Mucosa of stomach (tissue), 1 donor: ENCODE measurements around the gene NPAS2.

ENCODE experiments used
- H3K27me3 ChIP-seq: one replicate; pipeline ENCODE4 v1.7.0; 2013; ENCODE audit warnings: mild to moderate bottlenecking, low read length; ENCODE audit not compliant: control insufficient read depth, insufficient read depth
- H3K36me3 ChIP-seq: one replicate; pipeline ENCODE4 v1.7.0; 2013; ENCODE audit warnings: low read length; ENCODE audit not compliant: control insufficient read depth, insufficient read depth
- H3K4me1 ChIP-seq: one replicate; pipeline ENCODE4 v1.7.0; 2013; ENCODE audit warnings: mild to moderate bottlenecking, low read length; ENCODE audit not compliant: control insufficient read depth, insufficient read depth
- H3K4me3 ChIP-seq: one replicate; pipeline ENCODE4 v1.7.0; 2013; ENCODE audit warnings: low read length
- H3K9ac ChIP-seq: one replicate; pipeline ENCODE4 v1.7.0; 2013; ENCODE audit warnings: mild to moderate bottlenecking, low read length, moderate library complexity
- H3K9me3 ChIP-seq: one replicate; pipeline ENCODE4 v1.7.0; 2013; ENCODE audit warnings: mild to moderate bottlenecking, low read length, moderate library complexity; ENCODE audit not compliant: control insufficient read depth
- donor health status: Pancreatic carcinoma.

Gene NPAS2

DNA sequence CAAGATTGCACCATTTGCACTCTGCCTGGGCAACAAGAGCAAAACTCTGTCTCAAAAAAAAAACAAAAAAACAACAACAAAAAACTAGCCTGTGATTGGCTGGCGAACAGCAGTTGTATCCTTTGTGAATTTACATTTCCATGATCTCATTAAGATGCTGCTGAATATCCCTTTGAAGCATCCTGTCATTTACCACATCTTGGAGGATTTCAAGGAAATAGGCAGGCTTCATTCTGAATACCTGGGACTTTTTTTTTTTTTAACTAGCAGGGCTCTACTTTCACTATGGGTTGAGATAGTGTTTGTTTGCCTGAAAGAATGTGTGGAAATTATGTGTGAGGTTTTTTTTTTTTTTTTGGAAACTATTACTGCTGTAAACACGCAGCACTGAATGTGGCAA, 132.6 kb downstream of the NPAS2 start:
- no peaks in the 10 kb centered on the region for H3K36me3 ChIP-seq
- H3K4me1 ChIP-seq, result no peaks in the 10 kb centered on the region
- H3K27me3 ChIP-seq, result no peaks in the 10 kb centered on the region
- no peak overlapping the region for H3K9ac ChIP-seq
- H3K9me3 ChIP-seq, result no peaks in the 10 kb centered on the region
- no peak overlapping the region for H3K4me3 ChIP-seq

DNA sequence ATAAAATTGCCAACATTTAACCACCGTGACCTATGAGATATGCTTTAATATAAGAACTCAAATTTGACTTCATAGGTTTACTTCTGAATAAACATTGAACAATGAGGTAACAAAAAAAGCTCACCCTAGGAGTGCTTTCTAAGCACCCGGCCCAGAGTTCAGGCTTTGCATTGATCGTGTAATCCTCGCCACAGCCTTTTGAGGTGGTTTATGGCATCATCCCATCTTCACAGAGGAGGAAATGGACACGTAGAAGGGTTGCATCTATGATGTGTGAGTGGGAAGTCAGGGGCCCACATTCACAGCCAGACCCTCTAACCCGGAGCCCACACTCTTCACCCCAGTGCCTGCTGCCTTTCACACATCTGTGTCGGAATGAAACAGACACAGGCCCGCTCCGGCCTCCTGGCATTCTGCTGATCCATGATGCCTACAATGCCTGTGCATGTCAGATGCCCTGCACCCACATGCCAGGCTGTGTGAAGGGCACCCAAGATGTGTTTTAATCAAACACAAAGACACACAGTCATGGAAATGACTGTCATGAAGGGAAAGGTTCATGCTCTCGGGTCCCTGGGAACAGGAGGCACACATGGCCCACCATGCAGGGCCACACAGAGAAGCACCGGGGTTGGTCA, 133.6 kb downstream of the NPAS2 start:
- H3K36me3 ChIP-seq, result no peaks in the 10 kb centered on the region
- H3K27me3 ChIP-seq, result no peaks in the 10 kb centered on the region
- no peaks in the 10 kb centered on the region for H3K9me3 ChIP-seq
- H3K4me3 ChIP-seq, result no peak overlapping the region
- no peak overlapping the region for H3K9ac ChIP-seq
- H3K4me1 ChIP-seq, result peaks cover 8% of the 10 kb centered on the region

GRCh38 chr2:100954044-100954420, 134.1 kb downstream of the NPAS2 start:
- no peaks in the 10 kb centered on the region for H3K27me3 ChIP-seq
- no peaks in the 10 kb centered on the region for H3K36me3 ChIP-seq
- no peaks in the 10 kb centered on the region for H3K9me3 ChIP-seq
- H3K9ac ChIP-seq, result no peak overlapping the region
- peaks cover 13% of the 10 kb centered on the region for H3K4me1 ChIP-seq
- H3K4me3 ChIP-seq, result no peak overlapping the region

- H3K27me3 ChIP-seq, result no peaks in the 10 kb centered on the region
- no peak overlapping the region for H3K4me3 ChIP-seq
- peaks cover 15% of the 10 kb centered on the region for H3K4me1 ChIP-seq
- no peak overlapping the region for H3K9ac ChIP-seq
- H3K9me3 ChIP-seq, result no peaks in the 10 kb centered on the region
- no peaks in the 10 kb centered on the region for H3K36me3 ChIP-seq
These were observed 135.3 kb downstream of the NPAS2 start for GRCh38 chr2:100955226-100955625.

DNA sequence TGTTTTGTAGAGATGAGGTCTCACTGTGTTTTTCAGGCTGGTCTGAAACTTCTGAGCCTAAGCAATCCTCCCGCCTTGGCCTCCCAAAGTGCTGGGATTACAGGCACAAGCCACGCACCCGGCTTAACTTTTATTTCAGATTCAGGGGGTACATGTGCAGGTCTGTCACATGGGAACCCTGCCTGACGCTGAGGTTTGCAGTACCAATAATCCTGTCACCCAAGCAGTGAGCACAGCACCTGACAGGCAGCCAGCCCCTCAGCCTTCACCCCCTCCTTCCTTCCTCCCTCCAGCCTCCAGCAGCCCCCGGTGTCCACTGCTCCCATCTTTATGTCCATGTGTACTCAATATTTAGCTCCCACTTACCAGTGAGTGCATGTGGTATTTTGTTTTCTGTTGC, 136.1 kb downstream of the NPAS2 start:
- no peak overlapping the region for H3K4me3 ChIP-seq

DNA sequence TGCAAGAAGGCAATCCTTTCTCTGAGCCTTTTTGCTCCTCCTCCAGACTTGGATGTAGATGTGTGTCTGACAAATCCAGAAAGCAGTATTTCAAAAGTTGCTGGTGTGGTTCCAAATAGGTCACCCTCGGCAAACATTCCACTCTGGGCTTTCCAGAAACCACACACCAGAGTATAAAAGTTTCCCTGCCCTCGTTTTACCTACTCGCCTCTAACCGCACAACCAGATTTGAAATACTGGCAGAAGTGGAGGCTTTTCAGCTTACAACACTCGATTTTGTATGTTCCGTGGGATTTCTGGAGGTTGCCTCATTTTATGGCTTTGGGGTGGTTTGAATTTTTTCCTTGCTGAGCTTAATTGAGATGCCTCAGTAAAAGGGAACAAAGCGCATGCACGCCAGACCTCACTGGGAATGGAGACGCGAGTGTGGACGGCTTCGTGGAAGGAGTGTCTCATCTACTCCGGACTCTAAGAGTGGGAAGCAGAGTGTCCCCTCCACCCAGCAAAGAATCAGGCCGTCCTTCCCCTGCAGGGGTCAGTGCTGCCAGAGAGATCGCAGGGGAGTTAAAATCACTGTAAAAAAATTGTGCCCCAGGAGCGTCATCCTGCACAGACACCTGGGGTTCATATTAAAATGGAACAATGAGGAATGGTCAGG, 138.2 kb downstream of the NPAS2 start:
- Histone ChIP-seq H3K27me3 (no peaks in the 10 kb centered on the region), H3K4me1 (peaks cover 15% of the 10 kb centered on the region), H3K9me3 (no peaks in the 10 kb centered on the region), H3K36me3 (no peaks in the 10 kb centered on the region), H3K9ac (peak overlapping the region; percentile 25), H3K4me3 (no peak overlapping the region)

More for the DNA sequence above, 136.1 kb downstream of the NPAS2 start:
- no peaks in the 10 kb centered on the region for H3K9me3 ChIP-seq
- no peaks in the 10 kb centered on the region for H3K36me3 ChIP-seq
- peaks cover 15% of the 10 kb centered on the region for H3K4me1 ChIP-seq
- no peak overlapping the region for H3K9ac ChIP-seq
- no peaks in the 10 kb centered on the region for H3K27me3 ChIP-seq

DNA sequence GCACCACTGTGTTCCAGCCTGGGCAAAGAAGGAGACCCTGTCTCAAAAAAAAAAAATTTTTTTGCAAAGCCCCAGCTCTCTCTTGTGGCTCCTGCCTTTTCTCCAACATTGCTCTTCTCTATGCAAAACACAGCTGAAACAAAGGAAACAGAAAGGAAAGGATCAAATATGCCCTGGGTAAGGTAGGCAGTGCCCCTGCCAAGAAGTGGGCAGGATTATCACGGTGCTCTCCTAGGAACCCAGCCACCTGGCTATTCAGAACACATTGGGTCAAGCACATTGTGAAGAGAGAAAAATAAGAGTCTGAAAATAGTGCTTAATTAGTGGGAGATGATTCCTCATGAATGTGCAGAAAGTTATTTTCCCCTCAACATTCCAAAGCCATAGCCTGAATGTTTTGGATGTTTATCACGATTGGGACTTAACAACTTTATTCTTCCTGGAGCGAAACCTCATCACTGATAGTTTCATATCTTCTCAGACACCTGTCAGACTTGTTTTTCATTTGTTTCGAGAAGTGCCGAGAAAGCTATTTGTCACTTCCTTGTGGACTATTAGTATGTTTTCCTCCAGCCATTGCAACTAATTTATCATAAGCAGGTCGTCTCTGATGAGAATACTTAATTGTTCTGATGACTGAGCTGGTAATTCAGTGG, 139.4 kb downstream of the NPAS2 start:
- H3K4me1 ChIP-seq, result peaks cover 15% of the 10 kb centered on the region
- no peaks in the 10 kb centered on the region for H3K36me3 ChIP-seq
- no peak overlapping the region for H3K4me3 ChIP-seq
- no peaks in the 10 kb centered on the region for H3K27me3 ChIP-seq
- H3K9me3 ChIP-seq, result no peaks in the 10 kb centered on the region
- no peak overlapping the region for H3K9ac ChIP-seq

DNA sequence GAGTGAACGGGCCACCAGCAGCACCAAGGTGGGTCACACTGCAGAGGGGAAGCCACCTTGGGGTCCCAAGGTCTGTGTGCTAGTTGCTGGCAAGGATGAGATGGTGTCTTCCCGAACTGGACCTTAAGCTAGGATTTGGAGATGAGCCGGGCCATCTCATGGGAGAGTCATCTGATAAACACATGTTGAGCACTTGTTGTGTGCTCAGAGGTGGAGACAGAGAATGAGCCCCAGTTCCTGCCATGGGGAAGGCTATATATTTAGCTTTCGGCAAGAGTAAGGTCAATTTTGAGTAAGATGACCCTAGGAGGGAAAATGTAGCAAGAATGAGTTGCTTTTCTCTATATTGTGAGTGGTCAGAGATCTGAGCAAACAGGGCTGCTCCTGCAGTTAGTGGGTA, 140.7 kb downstream of the NPAS2 start:
- H3K36me3 ChIP-seq, result no peaks in the 10 kb centered on the region
- H3K4me1 ChIP-seq, result peaks cover 15% of the 10 kb centered on the region
- no peaks in the 10 kb centered on the region for H3K27me3 ChIP-seq
- H3K4me3 ChIP-seq, result no peak overlapping the region
- no peak overlapping the region for H3K9ac ChIP-seq
- no peaks in the 10 kb centered on the region for H3K9me3 ChIP-seq

GRCh38 chr2:100962366-100963025, 142.6 kb downstream of the NPAS2 start:
- peaks cover 15% of the 10 kb centered on the region for H3K4me1 ChIP-seq
- no peak overlapping the region for H3K4me3 ChIP-seq
- no peaks in the 10 kb centered on the region for H3K9me3 ChIP-seq
- H3K9ac ChIP-seq, result no peak overlapping the region
- H3K36me3 ChIP-seq, result no peaks in the 10 kb centered on the region
- no peaks in the 10 kb centered on the region for H3K27me3 ChIP-seq

GRCh38 chr2:100963026-100963375, 143.1 kb downstream of the NPAS2 start:
- peaks cover 13% of the 10 kb centered on the region for H3K4me1 ChIP-seq
- no peaks in the 10 kb centered on the region for H3K27me3 ChIP-seq
- no peaks in the 10 kb centered on the region for H3K9me3 ChIP-seq
- no peak overlapping the region for H3K4me3 ChIP-seq
- H3K36me3 ChIP-seq, result no peaks in the 10 kb centered on the region
- H3K9ac ChIP-seq, result no peak overlapping the region

- Histone ChIP-seq H3K9ac (no peak overlapping the region), H3K4me3 (no peak overlapping the region), H3K4me1 (peaks cover under 1% of the 10 kb centered on the region), H3K9me3 (no peaks in the 10 kb centered on the region), H3K36me3 (no peaks in the 10 kb centered on the region), H3K27me3 (no peaks in the 10 kb centered on the region)
These were observed 144.3 kb downstream of the NPAS2 start for GRCh38 chr2:100964222-100964621.

DNA sequence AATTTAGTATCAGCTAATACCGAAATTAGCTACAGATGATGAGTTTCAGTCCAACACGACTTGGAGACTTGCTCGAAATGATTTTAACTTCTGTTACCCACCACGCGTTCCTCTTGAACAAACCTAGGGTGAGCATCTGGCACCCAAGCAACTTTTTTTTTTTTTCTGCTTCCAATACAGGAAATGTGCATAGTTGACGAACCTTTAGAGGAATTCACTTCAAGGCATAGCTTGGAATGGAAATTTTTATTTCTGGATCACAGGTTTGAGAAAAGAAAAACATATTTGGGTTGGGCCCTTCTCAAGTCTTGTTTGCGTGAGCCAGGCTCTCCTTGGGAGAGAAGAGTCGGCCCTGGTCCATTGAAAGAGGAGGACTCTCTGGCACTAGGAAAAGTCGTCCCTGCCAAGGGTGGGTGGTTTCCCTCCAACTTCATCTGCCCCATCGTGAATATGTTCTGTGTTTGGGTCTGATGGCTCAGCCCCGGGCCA, 144.8 kb downstream of the NPAS2 start:
- Histone ChIP-seq H3K9ac (no peak overlapping the region), H3K36me3 (no peaks in the 10 kb centered on the region), H3K4me1 (no peaks in the 10 kb centered on the region), H3K4me3 (no peak overlapping the region), H3K9me3 (no peaks in the 10 kb centered on the region), H3K27me3 (no peaks in the 10 kb centered on the region)
